ENCODE measurements around the gene PPIE.

PPIE gene

GRCh38 chr1:39738622-39739366 lies at the start of gene PPIE:
Gene PPIE, plus strand, starts transcription at chr1:39738882. Its CDS starts 19 bp downstream, at chr1:39738901.
- DNase-seq, result no peak

DNA sequence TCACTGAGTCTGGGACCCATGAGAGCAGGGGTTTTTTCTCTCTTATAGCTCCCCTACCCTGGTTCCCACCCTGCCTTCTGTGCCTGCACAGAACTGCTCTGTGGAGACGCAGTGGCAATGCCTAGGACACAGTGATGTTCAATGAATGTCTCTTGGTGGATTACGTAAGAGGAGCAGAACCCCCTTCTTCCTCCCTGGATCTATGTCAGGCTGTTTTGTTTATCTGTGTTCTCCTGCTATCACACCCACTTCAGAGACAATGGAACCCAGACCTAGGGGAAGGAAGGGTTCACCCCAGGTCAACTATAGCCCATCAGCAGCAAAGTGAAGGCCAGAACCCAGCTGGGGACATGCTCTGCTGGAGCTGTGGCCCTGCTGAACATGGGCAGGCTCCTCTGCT lies 49.5 kb upstream of the PPIE start:
- no peak for DNase-seq

DNA sequence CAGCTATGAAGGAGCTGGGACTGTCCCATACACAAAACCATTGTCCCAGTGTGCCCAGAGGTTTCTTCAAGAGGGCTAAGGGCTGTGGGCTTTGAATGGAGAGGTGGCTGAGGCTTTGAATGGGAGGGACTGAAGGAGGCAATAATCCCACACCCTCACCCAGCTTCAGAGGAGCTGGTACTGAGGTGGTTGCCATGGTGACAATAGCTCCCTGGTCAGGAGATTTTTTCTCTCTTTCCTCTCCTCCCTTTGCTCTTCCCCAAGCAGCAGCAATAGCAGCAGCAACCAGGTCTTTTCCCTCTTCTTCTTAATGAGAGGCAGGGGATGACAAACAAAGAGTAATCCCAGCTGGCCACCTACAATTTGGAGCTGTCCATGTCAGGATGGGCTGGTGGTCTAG lies 49.0 kb upstream of the PPIE start:
- DNase-seq, result peak; percentile 97

- DNase-seq, result no peak
These were observed 48.5 kb upstream of the PPIE start for GRCh38 chr1:39690225-39690624.

DNA sequence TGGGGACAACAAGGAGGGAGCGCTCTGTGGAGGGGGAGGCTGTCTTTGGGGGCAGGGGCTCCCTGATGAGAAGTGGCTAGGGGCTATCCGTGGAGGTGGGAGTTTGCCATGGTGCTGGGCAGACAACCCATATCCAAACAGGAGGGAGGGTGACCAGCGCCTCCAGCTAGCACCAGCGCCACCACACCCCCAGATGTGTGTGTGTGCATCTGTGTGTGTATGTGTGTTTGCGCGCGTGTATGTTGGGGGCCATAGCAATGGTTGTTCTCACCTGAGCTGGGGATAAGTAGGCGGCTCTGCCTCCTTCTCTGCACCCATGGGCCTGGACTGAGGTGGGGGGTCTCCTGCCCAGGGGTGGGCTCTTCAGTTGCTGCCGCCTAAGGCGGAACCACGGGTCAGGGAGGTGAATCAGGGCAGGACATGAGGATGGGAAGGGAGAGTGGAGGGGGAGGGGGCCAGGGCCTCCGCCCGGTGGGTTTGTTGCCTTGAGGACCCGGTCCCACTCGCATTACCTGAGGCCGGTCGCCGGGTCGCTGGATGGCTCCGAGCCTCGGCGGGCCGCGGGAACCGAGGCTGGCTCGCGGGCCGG lies 47.8 kb upstream of the PPIE start:
- DNase-seq, result no peak

DNA sequence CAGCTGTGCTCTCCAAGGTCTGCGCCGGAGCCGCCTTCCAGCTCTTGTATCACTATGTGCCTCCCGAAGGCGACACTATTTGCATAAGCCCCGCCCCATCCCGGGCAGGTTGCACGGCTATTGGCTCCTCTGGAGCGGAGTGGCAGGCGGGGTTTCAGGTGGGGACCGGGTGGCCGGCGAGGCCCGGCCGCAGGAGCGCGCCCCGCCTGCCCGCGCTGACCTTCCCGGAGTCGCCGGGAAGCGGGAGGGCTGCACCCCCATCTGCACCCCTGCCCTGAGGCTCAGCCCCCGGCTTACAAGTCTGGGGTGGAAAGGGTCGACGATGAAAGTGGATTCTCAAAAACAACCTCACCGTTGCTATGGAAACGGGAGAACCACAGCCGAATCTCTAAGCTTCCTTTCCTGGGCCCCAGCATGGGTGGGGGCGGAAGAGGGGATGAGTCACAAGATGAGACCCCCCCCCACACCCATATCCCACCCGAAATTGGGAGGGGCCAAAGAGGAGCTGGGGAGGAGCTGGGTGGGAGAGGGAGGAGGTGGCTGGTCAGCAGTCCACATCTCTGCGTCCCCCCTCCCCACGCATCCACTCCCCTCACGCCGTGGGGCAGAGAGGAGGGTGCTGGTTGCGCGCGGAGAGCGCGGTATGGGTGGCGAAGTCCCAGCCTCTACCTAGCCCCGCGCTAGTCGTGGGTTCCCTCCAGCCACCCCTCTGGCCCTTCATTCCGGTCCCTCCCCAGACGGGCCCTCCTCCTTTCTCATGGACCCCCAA lies 47.1 kb upstream of the PPIE start, which contains the start of gene HPCAL4:
Gene HPCAL4 (minus strand): TSS at position 51 of the 769 bp plus-strand sequence. CDS start 6,830 bp downstream, outside the sequence.
- DNase-seq, result peak; percentile 100

DNA sequence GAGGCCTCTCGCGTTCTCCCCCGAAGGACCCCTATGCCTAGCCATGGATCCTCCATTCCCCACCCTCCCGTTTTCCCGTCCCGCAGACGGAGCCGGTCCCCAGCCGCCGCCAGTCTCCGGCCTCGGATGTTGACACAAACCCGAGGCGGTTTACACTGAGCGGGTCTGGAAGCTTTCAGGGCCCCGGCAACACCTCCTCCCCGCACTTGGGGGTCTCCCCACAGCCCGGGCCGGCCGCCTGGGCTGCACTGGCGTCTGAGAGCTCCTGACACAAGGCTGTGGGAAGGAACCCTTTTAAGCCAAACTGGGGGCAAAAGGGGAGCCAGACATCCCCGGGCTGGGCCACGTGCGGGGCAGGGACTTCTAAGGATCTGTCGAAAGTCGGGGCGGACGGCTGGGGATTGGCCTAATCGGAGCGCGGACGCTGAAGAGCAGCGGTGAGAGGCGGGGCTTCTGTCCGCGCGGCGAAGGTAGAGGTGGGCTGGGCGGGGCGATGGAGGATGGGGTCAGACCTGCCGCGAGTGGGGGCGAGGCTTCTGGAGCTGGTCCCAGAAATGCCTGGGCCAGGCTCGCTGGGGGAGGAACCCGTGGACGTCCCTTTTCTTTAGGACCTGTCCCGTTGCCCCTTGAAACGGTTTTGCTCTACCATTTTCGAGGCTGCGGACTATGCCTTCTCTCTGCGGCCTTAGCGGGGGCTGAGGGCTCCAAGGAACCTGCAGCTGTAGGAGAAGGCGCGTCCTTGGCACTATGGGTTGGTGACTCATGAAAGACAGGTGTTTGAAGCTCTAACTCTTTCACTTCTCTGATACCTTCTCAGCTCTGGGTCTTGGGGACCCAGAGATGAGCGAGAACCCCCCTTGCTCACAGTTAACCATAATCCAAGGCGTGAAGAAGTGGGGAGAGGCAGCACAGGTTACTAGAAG lies 46.3 kb upstream of the PPIE start:
- DNase-seq, result no peak

DNA sequence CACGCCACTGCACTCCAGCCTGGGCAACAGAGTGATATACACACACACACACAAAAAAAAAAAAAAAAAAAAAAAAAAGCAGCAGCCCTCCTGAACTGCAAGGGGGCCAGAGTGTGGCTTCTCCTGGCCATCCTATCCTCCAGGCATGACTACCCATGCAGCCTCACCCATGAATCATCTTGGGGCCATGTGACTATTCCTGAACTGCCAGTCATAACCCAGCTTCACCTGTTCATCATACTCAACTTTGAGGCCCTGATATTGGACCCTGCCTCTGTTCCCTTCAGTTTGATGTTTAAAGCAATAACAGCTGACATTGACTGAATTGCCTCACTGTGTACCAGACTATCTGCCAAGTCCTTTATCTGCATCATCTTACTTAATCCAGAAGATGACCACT lies 44.7 kb upstream of the PPIE start:
- no peak for DNase-seq

DNA sequence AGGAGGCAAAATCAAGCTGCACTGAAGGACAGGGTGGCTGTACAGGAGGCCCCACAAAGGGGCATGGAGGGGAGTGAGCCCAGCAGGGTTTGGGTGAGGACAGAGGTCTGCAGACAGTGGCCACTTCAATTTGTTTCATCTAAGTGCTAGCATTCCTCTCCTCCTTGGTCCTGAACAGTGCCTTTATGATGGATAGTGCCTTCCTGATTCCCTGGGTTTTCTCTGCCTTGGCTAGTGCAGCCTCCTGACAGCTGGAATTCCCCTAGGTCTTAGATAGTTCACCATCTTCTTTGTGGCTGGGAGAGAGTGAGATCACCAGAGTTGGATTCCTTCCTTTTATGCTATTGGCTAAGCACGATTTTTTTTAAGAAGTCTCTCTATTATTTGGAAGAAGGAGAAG lies 43.7 kb upstream of the PPIE start:
- no peak for DNase-seq

GRCh38 chr1:39696448-39696847 lies 42.2 kb upstream of the PPIE start:
- no peak for DNase-seq

GRCh38 chr1:39698568-39698967 lies 40.1 kb upstream of the PPIE start:
- no peak for DNase-seq

GRCh38 chr1:39699419-39699818 lies 39.3 kb upstream of the PPIE start:
- DNase-seq, result no peak

GRCh38 chr1:39700348-39700747 lies 38.3 kb upstream of the PPIE start:
- no peak for DNase-seq

- DNase-seq, result peak; percentile 93
These were observed 37.6 kb upstream of the PPIE start for GRCh38 chr1:39701049-39701439.

GRCh38 chr1:39704757-39705156 lies 33.9 kb upstream of the PPIE start:
- DNase-seq, result no peak

GRCh38 chr1:39707506-39707905 lies 31.2 kb upstream of the PPIE start:
- DNase-seq, result no peak

DNA sequence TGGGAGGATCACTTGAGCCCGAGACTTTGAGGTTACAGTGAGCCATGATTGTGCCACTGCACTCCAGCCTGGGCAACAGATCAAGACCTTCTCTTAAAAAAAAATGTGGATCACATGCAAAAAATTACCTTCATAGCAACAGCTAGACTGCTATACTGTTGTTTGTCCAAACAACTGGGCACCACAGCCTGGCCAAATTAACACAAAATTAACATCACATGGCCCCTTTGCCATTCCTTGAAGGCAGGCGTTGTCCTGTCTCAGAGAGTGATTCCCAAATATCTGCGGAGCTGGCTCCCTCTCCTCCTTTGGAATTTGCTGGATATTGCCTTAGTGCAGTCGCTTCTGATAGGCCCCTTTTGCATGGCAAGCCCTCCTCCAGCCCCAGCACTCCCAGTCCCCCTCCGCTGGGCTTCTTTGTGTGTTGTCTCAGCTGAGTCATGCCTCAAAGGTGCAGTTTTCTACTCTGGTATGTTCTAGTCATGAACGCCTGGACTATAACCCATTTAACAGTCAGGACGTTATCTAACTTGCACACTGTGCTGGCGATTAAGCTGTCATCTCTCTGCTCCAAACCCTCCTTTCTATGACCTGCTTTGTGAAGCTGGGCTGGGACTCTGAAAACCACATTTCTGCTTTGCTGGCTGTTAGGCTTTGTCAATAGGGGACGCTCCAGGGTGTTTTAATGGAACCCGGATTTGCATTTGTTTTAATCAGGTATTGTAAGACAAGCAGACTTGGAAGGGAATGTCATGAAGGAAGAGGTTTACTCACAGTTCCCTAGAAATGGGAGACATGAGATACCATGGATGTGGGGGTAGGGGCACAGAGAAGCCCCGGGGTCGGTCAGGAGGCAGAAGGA lies 27.3 kb upstream of the PPIE start:
- DNase-seq, result no peak

GRCh38 chr1:39711966-39712340 lies 26.7 kb upstream of the PPIE start:
- no peak for DNase-seq

DNA sequence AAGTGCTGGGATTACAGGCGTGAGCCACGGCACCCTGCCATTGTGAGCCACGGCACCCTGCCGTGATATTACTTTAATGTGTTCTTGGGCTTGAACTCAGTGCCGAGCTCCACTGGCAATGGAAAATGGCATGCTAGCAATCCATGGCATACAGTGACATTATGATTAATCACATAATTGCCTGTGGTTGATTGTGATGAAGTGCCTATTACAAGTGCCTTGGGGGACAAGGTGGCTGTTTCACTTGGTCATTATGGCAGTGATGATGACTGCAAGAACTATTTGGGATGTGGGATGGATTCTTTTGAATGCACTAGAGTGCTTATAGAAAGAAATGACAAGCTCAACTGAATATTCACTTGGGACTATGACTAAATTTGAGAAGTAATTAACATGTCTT lies 25.1 kb upstream of the PPIE start:
- DNase-seq, result no peak

- no peak for DNase-seq
These were observed 20.9 kb upstream of the PPIE start for GRCh38 chr1:39717809-39718208.

DNA sequence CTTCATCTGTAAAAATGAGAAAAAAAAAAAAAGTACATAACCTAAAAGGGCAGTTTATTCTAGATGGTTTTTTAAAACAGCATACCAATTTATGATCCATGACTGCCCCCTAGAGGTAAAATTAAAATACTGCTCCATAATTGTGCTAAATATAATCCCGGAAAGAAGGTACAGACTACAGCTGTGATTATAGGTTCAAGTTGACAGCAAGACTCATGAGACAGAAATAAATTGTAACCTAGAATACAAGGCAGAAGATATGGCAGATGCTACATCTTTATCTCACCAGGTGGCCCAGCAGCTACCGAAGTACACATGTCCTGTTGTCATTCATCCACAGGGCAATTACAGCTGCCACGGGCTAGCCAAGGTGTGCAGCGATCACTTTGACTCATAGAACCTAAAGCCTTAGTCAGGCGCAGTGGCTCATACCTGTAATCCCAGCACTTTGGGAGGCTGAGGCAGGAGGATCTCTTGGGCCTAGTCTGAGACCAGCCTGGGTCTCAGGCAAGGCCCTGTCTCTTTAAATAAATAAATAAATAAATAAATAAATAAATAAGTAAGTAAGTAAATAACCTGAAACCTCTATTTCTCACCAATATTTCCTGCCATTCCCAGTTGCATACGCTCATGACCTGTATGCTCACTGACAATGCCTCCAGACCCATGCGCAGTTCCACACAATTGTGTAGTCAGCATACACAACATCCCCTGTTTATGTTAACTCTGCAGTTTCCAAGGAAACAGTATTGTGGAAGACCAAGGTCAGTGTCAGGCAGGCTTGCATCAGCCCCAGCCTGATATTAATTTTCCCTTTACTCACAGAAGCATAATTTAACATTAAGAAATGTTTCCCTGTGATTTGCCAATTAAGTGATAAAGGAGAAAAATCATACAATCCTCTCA lies 18.3 kb upstream of the PPIE start:
- peak; percentile 100 for DNase-seq
